ENCODE results near the gene ARHGEF7.

GRCh38 chr13:111121506-111121905 lies 6.4 kb downstream of the ARHGEF7 start:
- TF ChIP-seq CTCF (IDR thresholded peaks at IDR 0.05; ENCODE audit: low read depth, low read length) (no peak), EZH2phosphoT487 (IDR thresholded peaks at IDR 0.05; ENCODE audit: low read depth) (no peak)

Measured in OCI-LY3 (cell line).